ENCODE data around the gene RNF212. TPM values are rescaled to one million over a fixed set of nuclear protein-coding genes. Genes with fewer than 3 reads are reported as not detected.
A peak's percentile ranks its signal among the peaks of the same experiment; 100 is the strongest.

Gene RNF212
- total and polyA plus RNA-seq, 8 donors, result 1.3 to 4.8 (median 2.6) TPM; not detected in 4

GRCh38 chr4:1043162-1043561 is 70.2 kb downstream of the RNF212 start:
- no peak for TF ChIP-seq POLR2AphosphoS5 (IDR thresholded peaks at IDR 0.05)
- TF ChIP-seq, protein P1, sequence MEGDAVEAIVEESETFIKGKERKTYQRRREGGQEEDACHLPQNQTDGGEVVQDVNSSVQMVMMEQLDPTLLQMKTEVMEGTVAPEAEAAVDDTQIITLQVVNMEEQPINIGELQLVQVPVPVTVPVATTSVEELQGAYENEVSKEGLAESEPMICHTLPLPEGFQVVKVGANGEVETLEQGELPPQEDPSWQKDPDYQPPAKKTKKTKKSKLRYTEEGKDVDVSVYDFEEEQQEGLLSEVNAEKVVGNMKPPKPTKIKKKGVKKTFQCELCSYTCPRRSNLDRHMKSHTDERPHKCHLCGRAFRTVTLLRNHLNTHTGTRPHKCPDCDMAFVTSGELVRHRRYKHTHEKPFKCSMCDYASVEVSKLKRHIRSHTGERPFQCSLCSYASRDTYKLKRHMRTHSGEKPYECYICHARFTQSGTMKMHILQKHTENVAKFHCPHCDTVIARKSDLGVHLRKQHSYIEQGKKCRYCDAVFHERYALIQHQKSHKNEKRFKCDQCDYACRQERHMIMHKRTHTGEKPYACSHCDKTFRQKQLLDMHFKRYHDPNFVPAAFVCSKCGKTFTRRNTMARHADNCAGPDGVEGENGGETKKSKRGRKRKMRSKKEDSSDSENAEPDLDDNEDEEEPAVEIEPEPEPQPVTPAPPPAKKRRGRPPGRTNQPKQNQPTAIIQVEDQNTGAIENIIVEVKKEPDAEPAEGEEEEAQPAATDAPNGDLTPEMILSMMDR (IDR thresholded peaks at IDR 0.05), result no peak
- TF ChIP-seq EP300 (IDR thresholded peaks at IDR 0.05), result no peak
- TF ChIP-seq POLR2A (IDR thresholded peaks at IDR 0.05), result no peak
- Histone ChIP-seq H3K4me1 (peaks cover 53 to 91% (median 77%) of the 10 kb centered on the region in 4 donors), H3K27me3 (peaks cover 0 to 46% (median 23%) of the 10 kb centered on the region in 3 donors), H3K4me3 (peak overlapping the region in 1 of 4 donors; percentile 8), H3K9me3 (no peaks in the 10 kb centered on the region), H3K27ac (no peak overlapping the region), H3K36me3 (no peaks in the 10 kb centered on the region)
- no peak for DNase-seq
- intact Hi-C loops (cut with DNase I; ENCODE audit: low total_unique reads), result no loop called here
- WGBS, 5 donors, result 42 to 57% (median 47%) methylated on average over 7 of the region's 7 CpGs

DNA sequence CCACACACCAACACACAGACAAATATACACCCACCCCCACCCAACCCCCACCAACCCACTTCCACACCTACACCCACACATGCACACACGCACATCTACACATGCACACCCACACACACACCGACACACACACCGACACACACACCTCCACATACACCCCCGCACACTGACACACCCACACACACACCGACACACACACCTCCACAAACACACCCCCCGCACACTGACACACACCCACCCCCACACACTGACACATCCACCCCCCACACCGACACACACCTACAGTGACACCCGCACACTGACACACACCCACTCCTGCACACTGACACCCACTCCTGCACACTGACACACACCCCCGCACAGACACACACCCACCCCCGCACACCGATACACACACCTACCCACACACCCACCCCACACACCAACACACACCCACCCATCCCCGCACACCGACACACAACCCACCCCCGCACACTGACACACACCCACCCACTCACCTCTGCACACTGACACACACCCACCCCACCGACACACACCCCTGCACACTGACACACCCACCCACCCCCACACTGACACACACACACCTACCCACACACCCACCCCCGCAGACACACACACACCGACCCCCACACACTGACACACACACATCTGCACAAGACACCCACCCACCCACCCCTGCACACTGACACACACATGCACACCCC is 70.9 kb downstream of the RNF212 start:
- Histone ChIP-seq H3K4me3 (no peak overlapping the region), H3K4me1 (peaks cover 46 to 84% (median 70%) of the 10 kb centered on the region in 4 donors), H3K9me3 (no peaks in the 10 kb centered on the region), H3K27ac (no peak overlapping the region), H3K36me3 (no peaks in the 10 kb centered on the region), H3K27me3 (peaks cover 0 to 46% (median 23%) of the 10 kb centered on the region in 3 donors)
- intact Hi-C loops (cut with DNase I; ENCODE audit: low total_unique reads), result no loop called here
- DNase-seq, result no peak
- no peak for TF ChIP-seq EP300 (IDR thresholded peaks at IDR 0.05)
- TF ChIP-seq POLR2A (IDR thresholded peaks at IDR 0.05), result no peak
- 81 to 90% (median 82%) methylated on average over 17 of the region's 17 CpGs for WGBS, 5 donors

GRCh38 chr4:1041936-1042330 is 71.4 kb downstream of the RNF212 start:
- intact Hi-C loops (cut with DNase I; ENCODE audit: low total_unique reads), result no loop called here
- Histone ChIP-seq H3K4me3 (no peak overlapping the region), H3K27me3 (peaks cover 0 to 46% (median 23%) of the 10 kb centered on the region in 3 donors), H3K9me3 (no peaks in the 10 kb centered on the region), H3K4me1 (peaks cover 41 to 78% (median 64%) of the 10 kb centered on the region in 4 donors), H3K27ac (peak overlapping the region in 1 of 5 donors; percentile 33), H3K36me3 (no peaks in the 10 kb centered on the region)
- DNase-seq, result no peak
- 22 to 51% (median 42%) methylated on average over 7 to 8 of the region's 8 CpGs for WGBS, 5 donors
- TF ChIP-seq, protein P1 (IDR thresholded peaks at IDR 0.05), result no peak
- no peak for TF ChIP-seq EP300 (IDR thresholded peaks at IDR 0.05)
- TF ChIP-seq POLR2A (IDR thresholded peaks at IDR 0.05), result no peak
- TF ChIP-seq POLR2AphosphoS5 (IDR thresholded peaks at IDR 0.05), result no peak

GRCh38 chr4:1041147-1041935 is 72.0 kb downstream of the RNF212 start:
- H3K36me3 ChIP-seq, result no peaks in the 10 kb centered on the region
- H3K27me3 ChIP-seq, result peaks cover 0 to 42% (median 23%) of the 10 kb centered on the region in 3 donors
- TF ChIP-seq, protein P1 (IDR thresholded peaks at IDR 0.05), result no peak
- H3K9me3 ChIP-seq, result no peaks in the 10 kb centered on the region
- peaks cover 38 to 78% (median 63%) of the 10 kb centered on the region in 4 donors for H3K4me1 ChIP-seq
- 12 to 48% (median 35%) methylated on average over 9 to 36 of the region's 36 CpGs for WGBS, 5 donors
- intact Hi-C loops (cut with DNase I; ENCODE audit: low total_unique reads), result no loop called here
- no peak overlapping the region for H3K4me3 ChIP-seq
- peak; percentile 43 to 77 for DNase-seq
- peak overlapping the region in 2 of 5 donors; percentile 9 to 33 for H3K27ac ChIP-seq

All from stomach (tissue), 9 donors.